Activated CD4-positive, alpha-beta T cell treated with anti-CD3 and anti-CD28 coated beads, Interleukin-2, amount 50 U/mL, for 16 hours (primary cell): ENCODE data around the gene COBL.

Source experiments
- DNase-seq: peaks from one replicate; pipeline ENCODE4 v3.0.0-alpha.2; 2020

Gene COBL

GRCh38 chr7:50980411-50980810 lies 336.2 kb downstream of the COBL start:
- DNase-seq: no peak

- no peak for DNase-seq
Measured at GRCh38 chr7:50978633-50979215, 337.9 kb downstream of the COBL start.

DNA sequence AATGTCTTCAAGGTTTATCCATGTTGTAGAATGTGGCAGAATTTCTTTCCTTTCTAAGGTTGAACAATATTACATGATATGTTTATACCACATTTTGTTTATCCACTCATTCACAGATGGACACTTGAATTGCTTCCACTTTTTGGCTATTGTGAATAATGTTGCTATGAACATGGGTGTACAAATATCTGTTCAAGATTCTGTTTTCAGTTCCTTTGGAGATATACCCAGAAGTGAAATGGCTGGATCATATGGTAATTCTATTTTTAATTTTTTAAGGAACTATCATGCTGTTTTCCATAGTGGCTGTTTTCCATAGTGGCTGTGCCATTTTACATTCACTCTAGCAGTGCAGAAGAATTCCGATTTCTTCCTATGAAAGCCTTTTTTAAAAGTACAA lies 339.2 kb downstream of the COBL start:
- DNase-seq: no peak

DNA sequence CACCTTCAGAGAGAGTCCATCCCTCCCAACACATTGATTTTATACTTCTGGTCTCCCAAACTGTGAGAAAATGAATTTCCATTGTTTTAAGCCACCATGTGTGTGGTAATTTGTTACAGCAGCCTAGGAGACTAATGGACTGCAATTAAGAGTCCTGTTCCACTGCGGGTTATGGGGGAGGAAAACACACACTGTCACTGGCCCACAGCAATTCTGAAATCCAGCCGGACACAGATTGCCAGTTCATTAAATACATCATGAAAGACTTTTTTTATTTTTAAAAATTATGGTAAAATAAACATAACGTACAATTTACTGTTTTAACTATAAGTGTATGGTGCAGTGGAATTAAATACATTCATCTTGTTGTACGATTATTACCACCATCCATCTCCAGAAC lies 340.5 kb downstream of the COBL start:
- no peak for DNase-seq

GRCh38 chr7:50974240-50974639 lies 342.4 kb downstream of the COBL start:
- no peak for DNase-seq

GRCh38 chr7:50973814-50974213 lies 342.8 kb downstream of the COBL start:
- DNase-seq: no peak

DNA sequence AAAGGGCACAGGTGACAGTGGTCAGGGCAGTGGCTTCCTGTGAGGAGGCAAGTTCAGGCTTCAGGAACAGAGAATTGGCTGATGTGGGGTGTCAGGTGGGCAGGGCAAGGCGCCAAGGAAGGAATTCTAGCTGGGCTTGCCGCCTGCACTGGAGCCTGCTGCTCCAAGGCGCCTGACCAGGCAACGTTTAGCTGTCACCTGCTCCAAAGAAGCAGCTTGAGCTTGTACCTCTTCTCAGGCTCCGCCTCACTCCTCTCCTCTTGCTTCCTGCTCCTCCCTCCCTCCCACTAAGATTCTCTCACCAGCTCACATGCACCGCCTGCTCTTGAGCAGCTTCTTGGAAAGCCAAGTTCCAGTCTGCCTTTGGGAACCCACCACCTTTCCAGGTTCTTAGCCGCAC lies 346.5 kb downstream of the COBL start:
- no peak for DNase-seq
